Fibroblast of villous mesenchyme (primary cell): Measurements from ENCODE around the gene ADAMTSL4. TPM values are rescaled to one million over a fixed set of nuclear protein-coding genes. Genes with fewer than 3 reads are reported as not detected.

Source experiments
- DNase-seq: peaks from one replicate; pipeline ENCODE4 v3.0.0-alpha.2; 2010; ENCODE audit warnings: low read depth
- H3K4me3 ChIP-seq: 2 replicates; pipeline ENCODE4 v1.5.1; 2011; ENCODE audit warnings: low read depth, mild to moderate bottlenecking, low read length
- small RNA-seq: library from RNA; depleted of rRNA; stranded (forward); fragments of <200 nt; gene quantifications from one replicate; pipeline ENCODE3, GENCODE V24; 2012
- total RNA-seq: library from RNA; depleted of rRNA; stranded (reverse); fragments of >200 nt; gene quantifications from 2 replicates; pipeline ENCODE4 v1.2.3, GENCODE V29; 2012
- TF ChIP-seq, protein P1 (sequence below): IDR thresholded peaks from 2 replicates; pipeline ENCODE4 v1.5.1; 2012; ENCODE audit warnings: low read depth, mild to moderate bottlenecking, low read length; ENCODE audit not compliant: insufficient read depth

The ADAMTSL4 gene
- total RNA-seq, 1 donor = 8.6 TPM

- DNase-seq = no peak
- H3K4me3 ChIP-seq = no peak overlapping the region
- TF ChIP-seq, protein P1, sequence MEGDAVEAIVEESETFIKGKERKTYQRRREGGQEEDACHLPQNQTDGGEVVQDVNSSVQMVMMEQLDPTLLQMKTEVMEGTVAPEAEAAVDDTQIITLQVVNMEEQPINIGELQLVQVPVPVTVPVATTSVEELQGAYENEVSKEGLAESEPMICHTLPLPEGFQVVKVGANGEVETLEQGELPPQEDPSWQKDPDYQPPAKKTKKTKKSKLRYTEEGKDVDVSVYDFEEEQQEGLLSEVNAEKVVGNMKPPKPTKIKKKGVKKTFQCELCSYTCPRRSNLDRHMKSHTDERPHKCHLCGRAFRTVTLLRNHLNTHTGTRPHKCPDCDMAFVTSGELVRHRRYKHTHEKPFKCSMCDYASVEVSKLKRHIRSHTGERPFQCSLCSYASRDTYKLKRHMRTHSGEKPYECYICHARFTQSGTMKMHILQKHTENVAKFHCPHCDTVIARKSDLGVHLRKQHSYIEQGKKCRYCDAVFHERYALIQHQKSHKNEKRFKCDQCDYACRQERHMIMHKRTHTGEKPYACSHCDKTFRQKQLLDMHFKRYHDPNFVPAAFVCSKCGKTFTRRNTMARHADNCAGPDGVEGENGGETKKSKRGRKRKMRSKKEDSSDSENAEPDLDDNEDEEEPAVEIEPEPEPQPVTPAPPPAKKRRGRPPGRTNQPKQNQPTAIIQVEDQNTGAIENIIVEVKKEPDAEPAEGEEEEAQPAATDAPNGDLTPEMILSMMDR = no peak
These were observed 57.4 kb downstream of the ADAMTSL4 start for GRCh38 chr1:150606463-150607142.

DNA sequence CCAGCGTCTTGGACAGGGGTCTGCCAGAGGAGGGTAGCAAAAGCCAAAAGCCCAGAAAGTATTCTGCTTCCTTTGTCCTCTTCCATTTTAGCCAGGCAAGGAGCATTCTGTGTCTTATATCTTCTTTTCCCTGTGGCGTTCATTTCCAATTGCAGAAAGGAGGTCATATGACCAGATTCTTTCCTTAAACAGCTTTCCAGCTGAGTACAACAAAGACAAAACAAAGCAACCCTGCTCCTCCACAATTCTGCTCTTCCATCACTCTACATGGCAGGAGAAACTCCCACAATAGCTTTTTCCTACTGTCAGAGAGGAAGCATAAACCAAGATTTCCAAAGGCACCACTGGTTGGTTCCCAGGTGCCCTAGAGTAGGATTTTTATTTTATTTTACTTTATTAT is 60.5 kb downstream of the ADAMTSL4 start:
- TF ChIP-seq, protein P1 = no peak
- H3K4me3 ChIP-seq = no peak overlapping the region
- peak; percentile 66 for DNase-seq

Small RNA genes lying within 50 kb of the gene (small RNA-seq; reads per million reads assigned to genes)
- gene MIR4257 (not detected), gene RF00015 (not detected), gene RF00561 (not detected), gene RN7SL473P (not detected), gene RN7SL600P (0.28 reads per million)

Other genes with a start within 250 kb of the ADAMTSL4 start
- gene PRPF3, start 227.9 kb upstream of the ADAMTSL4 start, total RNA-seq = 37.7 and 56.6 TPM in 2 replicates
- 9.7 and 16.8 TPM in 2 replicates for gene RPRD2, start 185.3 kb upstream of the ADAMTSL4 start, total RNA-seq
- gene TARS2, start 62.0 kb upstream of the ADAMTSL4 start, total RNA-seq = 17.3 and 18.4 TPM in 2 replicates
- 20.3 and 24.5 TPM in 2 replicates for gene ECM1, start 41.3 kb upstream of the ADAMTSL4 start, total RNA-seq
- gene FALEC, start 33.7 kb upstream of the ADAMTSL4 start, total RNA-seq = 0.64 and 1.3 TPM in 2 replicates
- gene MCL1, start 30.2 kb downstream of the ADAMTSL4 start, total RNA-seq = 218 and 272 TPM in 2 replicates
- gene ENSA, start 80.2 kb downstream of the ADAMTSL4 start, total RNA-seq = 76.3 and 78.6 TPM in 2 replicates
- gene GOLPH3L, start 147.7 kb downstream of the ADAMTSL4 start, total RNA-seq = 9.3 and 17.7 TPM in 2 replicates
- gene HORMAD1, start 171.5 kb downstream of the ADAMTSL4 start, total RNA-seq = 0.43 and 1.3 TPM in 2 replicates
- 4.7 and 7.4 TPM in 2 replicates for gene CTSS, start 216.4 kb downstream of the ADAMTSL4 start, total RNA-seq